ENCODE results near the gene MRPS12. TPM values are rescaled to one million over a fixed set of nuclear protein-coding genes. Genes with fewer than 3 reads are reported as not detected.

Gene MRPS12
- total RNA-seq, 1 donor = 20.2 TPM

Other genes with a start within 250 kb of the MRPS12 start
- gene CAPN12, start 186.5 kb upstream of the MRPS12 start, total RNA-seq (ENCODE audit: low replicate concordance) = 0.18 TPM in 1 of 2 replicates, not detected in the other
- 0.72 TPM in 1 of 2 replicates, not detected in the other for gene LGALS7, start 157.4 kb upstream of the MRPS12 start, total RNA-seq (ENCODE audit: low replicate concordance)
- gene LGALS7B, start 141.7 kb upstream of the MRPS12 start, total RNA-seq (ENCODE audit: low replicate concordance) = not detected in 2 replicates
- gene LGALS4, start 118.0 kb upstream of the MRPS12 start, total RNA-seq (ENCODE audit: low replicate concordance) = 0.82 TPM in 1 of 2 replicates, not detected in the other
- gene ECH1, start 99.2 kb upstream of the MRPS12 start, total RNA-seq (ENCODE audit: low replicate concordance) = 22.0 and 27.1 TPM in 2 replicates
- 122 and 254 TPM in 2 replicates for gene HNRNPL, start 81.0 kb upstream of the MRPS12 start, total RNA-seq (ENCODE audit: low replicate concordance)
- gene RINL, start 52.7 kb upstream of the MRPS12 start, total RNA-seq (ENCODE audit: low replicate concordance) = 0.81 and 1.3 TPM in 2 replicates
- gene SIRT2, start 31.3 kb upstream of the MRPS12 start, total RNA-seq (ENCODE audit: low replicate concordance) = 44.9 and 53.8 TPM in 2 replicates
- gene NFKBIB, start 31.0 kb upstream of the MRPS12 start, total RNA-seq (ENCODE audit: low replicate concordance) = 8.0 and 11.0 TPM in 2 replicates
- not detected in 2 replicates for gene CCER2, start 18.8 kb upstream of the MRPS12 start, total RNA-seq (ENCODE audit: low replicate concordance)
- gene SARS2, start 181 bp upstream of the MRPS12 start, total RNA-seq (ENCODE audit: low replicate concordance) = 15.0 and 15.5 TPM in 2 replicates
- 22.9 and 56.3 TPM in 2 replicates for gene FBXO17, start 44.8 kb downstream of the MRPS12 start, total RNA-seq (ENCODE audit: low replicate concordance)
- gene FBXO27, start 101.6 kb downstream of the MRPS12 start, total RNA-seq (ENCODE audit: low replicate concordance) = 7.2 and 17.8 TPM in 2 replicates
- 0.45 TPM in 1 of 2 replicates, not detected in the other for gene ACP7, start 153.4 kb downstream of the MRPS12 start, total RNA-seq (ENCODE audit: low replicate concordance)
- 7.6 and 9.0 TPM in 2 replicates for gene PAK4, start 194.8 kb downstream of the MRPS12 start, total RNA-seq (ENCODE audit: low replicate concordance)